ENCODE measurements around the gene OPCML.
A peak's percentile ranks its signal among the peaks of the same experiment; 100 is the strongest.

Gene OPCML

GRCh38 chr11:132941024-132941646, 591.2 kb downstream of the OPCML start:
- Histone ChIP-seq H3F3A (ENCODE audit: insufficient read depth, low read length) (no peaks in the 10 kb centered on the region), H3K4me2 (ENCODE audit: low read length) (no peak overlapping the region), H3K4me3 (ENCODE audit: low read depth, low read length, poor library complexity, severe bottlenecking) (no peak overlapping the region), H2AFZ (ENCODE audit: low read length) (no peak overlapping the region), H4K20me1 (ENCODE audit: insufficient read depth, low read length) (no peaks in the 10 kb centered on the region), H3K9me2 (ENCODE audit: low read depth, low read length) (no peaks in the 10 kb centered on the region), H3K9ac (ENCODE audit: low read length) (no peak overlapping the region), H3K27ac (ENCODE audit: low read depth, low read length, poor library complexity, severe bottlenecking) (no peak overlapping the region), H3K9me3 (ENCODE audit: low read length) (no peaks in the 10 kb centered on the region), H3K79me2 (ENCODE audit: insufficient read depth, low read length) (no peaks in the 10 kb centered on the region), H3K36me3 (ENCODE audit: insufficient read depth, low read length) (no peaks in the 10 kb centered on the region), H3K4me1 (ENCODE audit: insufficient read depth, low read length, severe bottlenecking) (no peaks in the 10 kb centered on the region), H3K27me3 (ENCODE audit: insufficient read depth, low read length) (no peaks in the 10 kb centered on the region)
- TF ChIP-seq EZH2 (IDR thresholded peaks at IDR 0.05; ENCODE audit: borderline replicate concordance, low read length) (no peak), CTCF (IDR thresholded peaks at IDR 0.05; ENCODE audit: low read length) (peak; percentile 57)

GRCh38 chr11:132937016-132937415, 595.3 kb downstream of the OPCML start:
- Histone ChIP-seq H3K79me2 (ENCODE audit: insufficient read depth, low read length) (no peaks in the 10 kb centered on the region), H2AFZ (ENCODE audit: low read length) (no peak overlapping the region), H3K9me3 (ENCODE audit: low read length) (no peaks in the 10 kb centered on the region), H3K4me2 (ENCODE audit: low read length) (no peak overlapping the region), H3K27ac (ENCODE audit: low read depth, low read length, poor library complexity, severe bottlenecking) (no peak overlapping the region), H3K9me2 (ENCODE audit: low read depth, low read length) (no peaks in the 10 kb centered on the region), H3F3A (ENCODE audit: insufficient read depth, low read length) (no peaks in the 10 kb centered on the region), H4K20me1 (ENCODE audit: insufficient read depth, low read length) (no peaks in the 10 kb centered on the region), H3K4me3 (ENCODE audit: low read depth, low read length, poor library complexity, severe bottlenecking) (no peak overlapping the region), H3K27me3 (ENCODE audit: insufficient read depth, low read length) (no peaks in the 10 kb centered on the region), H3K4me1 (ENCODE audit: insufficient read depth, low read length, severe bottlenecking) (no peaks in the 10 kb centered on the region), H3K36me3 (ENCODE audit: insufficient read depth, low read length) (no peaks in the 10 kb centered on the region), H3K9ac (ENCODE audit: low read length) (no peak overlapping the region)
- TF ChIP-seq EZH2 (IDR thresholded peaks at IDR 0.05; ENCODE audit: borderline replicate concordance, low read length) (no peak), CTCF (IDR thresholded peaks at IDR 0.05; ENCODE audit: low read length) (no peak)

DNA sequence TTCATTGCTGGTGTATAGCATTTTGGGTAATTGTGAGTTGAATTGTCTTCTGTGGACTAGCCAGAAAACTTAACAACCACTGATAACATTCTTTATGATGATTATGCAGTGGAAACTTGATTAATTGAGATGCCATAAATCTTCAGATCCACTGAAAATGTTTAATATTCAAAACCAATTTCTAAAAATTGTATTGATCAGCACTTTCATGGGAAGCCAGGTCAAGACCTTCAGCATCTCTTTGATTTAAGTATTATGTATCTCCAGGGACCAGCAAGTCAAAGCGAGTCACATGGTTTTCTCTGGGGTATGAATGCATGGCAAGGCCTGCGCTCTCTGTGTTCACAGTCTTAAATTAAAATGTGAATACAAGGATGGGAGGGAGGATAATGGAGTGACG, 596.9 kb downstream of the OPCML start:
- no peaks in the 10 kb centered on the region for H3K4me1 ChIP-seq (ENCODE audit: insufficient read depth, low read length, severe bottlenecking)
- no peaks in the 10 kb centered on the region for H3K27me3 ChIP-seq (ENCODE audit: insufficient read depth, low read length)
- H3K79me2 ChIP-seq (ENCODE audit: insufficient read depth, low read length): no peaks in the 10 kb centered on the region
- H3K36me3 ChIP-seq (ENCODE audit: insufficient read depth, low read length): no peaks in the 10 kb centered on the region
- TF ChIP-seq CTCF (IDR thresholded peaks at IDR 0.05; ENCODE audit: low read length): no peak
- H3K9me2 ChIP-seq (ENCODE audit: low read depth, low read length): no peaks in the 10 kb centered on the region
- no peak overlapping the region for H2AFZ ChIP-seq (ENCODE audit: low read length)
- no peaks in the 10 kb centered on the region for H4K20me1 ChIP-seq (ENCODE audit: insufficient read depth, low read length)
- H3K27ac ChIP-seq (ENCODE audit: low read depth, low read length, poor library complexity, severe bottlenecking): no peak overlapping the region
- no peaks in the 10 kb centered on the region for H3K9me3 ChIP-seq (ENCODE audit: low read length)
- no peaks in the 10 kb centered on the region for H3F3A ChIP-seq (ENCODE audit: insufficient read depth, low read length)
- no peak overlapping the region for H3K4me2 ChIP-seq (ENCODE audit: low read length)
- no peak overlapping the region for H3K4me3 ChIP-seq (ENCODE audit: low read depth, low read length, poor library complexity, severe bottlenecking)
- no peak overlapping the region for H3K9ac ChIP-seq (ENCODE audit: low read length)

All from OCI-LY1 (cell line).